Keratinocyte (primary cell): Measurements from ENCODE around the gene SCGB1D1. TPM values are rescaled to one million over a fixed set of nuclear protein-coding genes. Genes with fewer than 3 reads are reported as not detected.

Source experiments
- DNase-seq: peaks from one replicate; pipeline ENCODE4 v3.0.0-alpha.2; 2011; ENCODE audit warnings: low read depth, missing footprints, low spot score
- FAIRE-seq: peaks from 2 replicates; lab custom pipeline; 2011; peaks lifted over from hg19 to GRCh38; lab: Jason Lieb, UNC
- H2AFZ ChIP-seq: 2 replicates; pipeline ENCODE4 v1.6.0; 2012; ENCODE audit warnings: low read length, control low read depth, inconsistent platforms; ENCODE audit not compliant: control insufficient read depth
- H3K27ac ChIP-seq: 2 replicates; pipeline ENCODE4 v1.5.1; 2011; ENCODE audit warnings: low read length; ENCODE audit not compliant: control insufficient read depth, insufficient read depth
- H3K27me3 ChIP-seq: 3 replicates; pipeline ENCODE4 v1.6.0; 2011; ENCODE audit warnings: low read length; ENCODE audit not compliant: control insufficient read depth, insufficient read depth; ENCODE audit errors: extremely low read depth
- H3K36me3 ChIP-seq, 2 experiments: 2 replicates in 1 of 2; 3 replicates in 1 of 2; pipeline ENCODE4 v1.5.1; 2011; ENCODE audit warnings: low read length in 2 of 2, mild to moderate bottlenecking in 1 of 2; ENCODE audit not compliant: control insufficient read depth in 2 of 2, insufficient read depth in 2 of 2; ENCODE audit errors: extremely low read depth in 1 of 2
- H3K4me1 ChIP-seq: 3 replicates; pipeline ENCODE4 v1.5.1; 2011; ENCODE audit warnings: low read length; ENCODE audit not compliant: control insufficient read depth, insufficient read depth; ENCODE audit errors: extremely low read depth
- H3K4me2 ChIP-seq: 3 replicates; pipeline ENCODE4 v1.6.0; 2011; ENCODE audit warnings: low read depth, low read length; ENCODE audit not compliant: control insufficient read depth, insufficient read depth; ENCODE audit errors: extremely low read depth
- H3K4me3 ChIP-seq, 3 experiments: fragments of 200-600 bp in 1 of 3; sonication (generic) in 1 of 3; 2 replicates in 2 of 3; 3 replicates in 1 of 3; pipeline ENCODE4 v1.5.1; 2011 to 2016; ENCODE audit warnings: low read length in 3 of 3, mild to moderate bottlenecking in 3 of 3, control low read depth in 2 of 3, inconsistent platforms in 1 of 3, low read depth in 1 of 3, mixed read lengths in 1 of 3, mixed run types in 1 of 3, moderate library complexity in 1 of 3; ENCODE audit not compliant: control insufficient read depth in 2 of 3, insufficient read depth in 2 of 3; ENCODE audit errors: extremely low read depth in 1 of 3
- H3K79me2 ChIP-seq: 2 replicates; pipeline ENCODE4 v1.6.0; 2012; ENCODE audit warnings: low read length; ENCODE audit not compliant: control insufficient read depth, insufficient read depth
- H3K9ac ChIP-seq: 3 replicates; pipeline ENCODE4 v1.6.0; 2011; ENCODE audit warnings: low read length; ENCODE audit not compliant: control insufficient read depth, insufficient read depth; ENCODE audit errors: extremely low read depth
- H3K9me1 ChIP-seq: 3 replicates; pipeline ENCODE4 v1.6.0; 2011; ENCODE audit warnings: low read length; ENCODE audit not compliant: control insufficient read depth, insufficient read depth; ENCODE audit errors: extremely low read depth
- H3K9me3 ChIP-seq: 2 replicates; pipeline ENCODE4 v1.5.1; 2012; ENCODE audit warnings: low read depth, low read length; ENCODE audit not compliant: control insufficient read depth
- H4K20me1 ChIP-seq: 3 replicates; pipeline ENCODE4 v1.6.0; 2011; ENCODE audit warnings: low read length; ENCODE audit not compliant: control insufficient read depth, insufficient read depth; ENCODE audit errors: extremely low read depth
- EZH2 ChIP-seq: IDR thresholded peaks from one replicate; pipeline ENCODE4 v1.6.1; 2012; ENCODE audit warnings: inconsistent platforms, mild to moderate bottlenecking, low read length, moderate library complexity
- dilution Hi-C: fragments of 300-500 bp; cut with MboI; formaldehyde crosslinking; loops from one replicate; pipeline ENCODE4 v1.7.0; 2020; ENCODE audit warnings: low sequenced_read_pairs; ENCODE audit not compliant: extremely low pct_ligation_motif_present
- polyA plus RNA-seq, 5 experiments: library from polyadenylated mRNA; depleted of rRNA in 3 of 5; stranded (reverse) in 3 of 5; stranded (forward) in 1 of 5; unstranded in 1 of 5; fragments of >200 nt; gene quantifications; 1 replicate in 1 of 5; 2 replicates in 3 of 5; 3 replicates in 1 of 5; pipeline versions ENCODE4 v1.2.1 to v1.2.3, GENCODE V29; 2011 to 2012; ENCODE audit warnings: missing spikeins in 2 of 5, low read depth in 1 of 5, low replicate concordance in 1 of 5
- TF ChIP-seq, protein P1 (sequence below), 3 experiments: IDR thresholded peaks in 1 of 3; conservative IDR thresholded peaks in 1 of 3; optimal IDR thresholded peaks in 1 of 3; 2 replicates in 2 of 3; 3 replicates in 1 of 3; pipeline versions ENCODE3 to v1.5.1; 2011; ENCODE audit warnings: low read length in 3 of 3, mild to moderate bottlenecking in 3 of 3, moderate library complexity in 2 of 3, control low read depth in 1 of 3, inconsistent platforms in 1 of 3; ENCODE audit not compliant: insufficient read depth in 2 of 3; ENCODE audit errors: extremely low read depth in 1 of 3

Gene SCGB1D1
- polyA plus RNA-seq, 1 donor (not counting 4 experiments of a cell fraction or from before 2014, with no cell fraction given): not detected

DNA sequence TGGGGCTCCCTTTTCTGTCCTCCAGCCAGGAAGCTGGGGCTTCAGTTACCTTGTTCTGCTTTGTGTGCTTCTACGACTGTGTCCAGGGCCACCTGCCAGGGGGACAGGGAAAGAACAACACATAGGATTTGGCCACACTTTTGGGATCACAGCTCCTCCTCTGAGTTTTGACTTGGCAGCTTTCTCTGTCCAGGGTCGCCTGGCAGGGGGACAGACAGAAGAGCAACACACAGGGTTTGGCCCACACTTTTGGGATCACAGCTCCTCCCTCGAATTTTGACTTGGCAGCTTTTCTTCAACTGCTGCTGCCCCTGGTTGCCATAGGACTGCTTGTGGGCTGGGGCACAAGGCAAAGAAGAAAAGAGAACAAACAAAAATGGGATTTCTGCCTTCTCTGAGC is 47.1 kb upstream of the SCGB1D1 start:
- Histone ChIP-seq H3K4me2 (no peak overlapping the region), H3K4me3 (no peak overlapping the region), H3K79me2 (peaks cover 2% of the 10 kb centered on the region), H3K9ac (no peak overlapping the region), H3K36me3 (peaks cover 30 to 33% of the 10 kb centered on the region in 2 experiments), H4K20me1 (no peaks in the 10 kb centered on the region), H3K9me1 (peaks cover 2% of the 10 kb centered on the region), H2AFZ (no peak overlapping the region), H3K9me3 (no peaks in the 10 kb centered on the region), H3K27ac (no peak overlapping the region), H3K27me3 (no peaks in the 10 kb centered on the region), H3K4me1 (peaks cover 1% of the 10 kb centered on the region)
- DNase-seq: no peak
- FAIRE-seq: no peak
- TF ChIP-seq EZH2: no peak
- TF ChIP-seq, protein P1, sequence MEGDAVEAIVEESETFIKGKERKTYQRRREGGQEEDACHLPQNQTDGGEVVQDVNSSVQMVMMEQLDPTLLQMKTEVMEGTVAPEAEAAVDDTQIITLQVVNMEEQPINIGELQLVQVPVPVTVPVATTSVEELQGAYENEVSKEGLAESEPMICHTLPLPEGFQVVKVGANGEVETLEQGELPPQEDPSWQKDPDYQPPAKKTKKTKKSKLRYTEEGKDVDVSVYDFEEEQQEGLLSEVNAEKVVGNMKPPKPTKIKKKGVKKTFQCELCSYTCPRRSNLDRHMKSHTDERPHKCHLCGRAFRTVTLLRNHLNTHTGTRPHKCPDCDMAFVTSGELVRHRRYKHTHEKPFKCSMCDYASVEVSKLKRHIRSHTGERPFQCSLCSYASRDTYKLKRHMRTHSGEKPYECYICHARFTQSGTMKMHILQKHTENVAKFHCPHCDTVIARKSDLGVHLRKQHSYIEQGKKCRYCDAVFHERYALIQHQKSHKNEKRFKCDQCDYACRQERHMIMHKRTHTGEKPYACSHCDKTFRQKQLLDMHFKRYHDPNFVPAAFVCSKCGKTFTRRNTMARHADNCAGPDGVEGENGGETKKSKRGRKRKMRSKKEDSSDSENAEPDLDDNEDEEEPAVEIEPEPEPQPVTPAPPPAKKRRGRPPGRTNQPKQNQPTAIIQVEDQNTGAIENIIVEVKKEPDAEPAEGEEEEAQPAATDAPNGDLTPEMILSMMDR (optimal IDR thresholded peaks at IDR 0.05 in 1 of 3, IDR thresholded peaks at IDR 0.05 in 1 of 3, conservative IDR thresholded peaks at IDR 0.05 in 1 of 3; ENCODE audit: extremely low read depth in 1 of 3, insufficient read depth in 2 of 3, low read length in 3 of 3): no peak
- dilution Hi-C loops: no loop called here

DNA sequence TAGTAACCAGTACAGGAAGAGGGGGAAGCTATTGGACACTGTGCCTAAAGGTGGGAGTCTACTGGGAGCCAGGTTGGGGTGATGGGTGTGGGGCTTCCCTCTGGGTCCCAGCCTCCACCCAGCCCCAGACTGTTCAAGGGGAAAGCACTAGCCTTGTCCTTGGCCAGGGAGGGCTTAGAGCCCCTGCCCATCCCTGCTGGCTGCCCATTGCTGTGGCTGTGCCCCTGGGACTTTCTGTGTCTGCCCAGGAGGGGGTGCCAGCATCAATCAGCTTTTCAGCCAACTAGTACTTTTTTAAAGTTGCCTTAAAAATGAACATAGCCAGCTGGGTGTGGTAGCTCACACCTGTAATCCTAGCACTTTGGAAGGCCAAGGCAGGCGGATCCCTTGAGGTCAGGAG is 46.3 kb upstream of the SCGB1D1 start:
- Histone ChIP-seq H3K9ac (no peak overlapping the region), H3K4me1 (peaks cover 6% of the 10 kb centered on the region), H3K9me1 (no peaks in the 10 kb centered on the region), H4K20me1 (no peaks in the 10 kb centered on the region), H3K4me3 (no peak overlapping the region), H3K27me3 (no peaks in the 10 kb centered on the region), H3K27ac (no peak overlapping the region), H3K36me3 (peaks cover 32 to 33% of the 10 kb centered on the region in 2 experiments), H3K79me2 (no peaks in the 10 kb centered on the region), H3K4me2 (no peak overlapping the region), H3K9me3 (no peaks in the 10 kb centered on the region), H2AFZ (no peak overlapping the region)
- DNase-seq (no peak), FAIRE-seq (no peak)
- dilution Hi-C loops: no loop called here
- no peak for TF ChIP-seq EZH2

DNA sequence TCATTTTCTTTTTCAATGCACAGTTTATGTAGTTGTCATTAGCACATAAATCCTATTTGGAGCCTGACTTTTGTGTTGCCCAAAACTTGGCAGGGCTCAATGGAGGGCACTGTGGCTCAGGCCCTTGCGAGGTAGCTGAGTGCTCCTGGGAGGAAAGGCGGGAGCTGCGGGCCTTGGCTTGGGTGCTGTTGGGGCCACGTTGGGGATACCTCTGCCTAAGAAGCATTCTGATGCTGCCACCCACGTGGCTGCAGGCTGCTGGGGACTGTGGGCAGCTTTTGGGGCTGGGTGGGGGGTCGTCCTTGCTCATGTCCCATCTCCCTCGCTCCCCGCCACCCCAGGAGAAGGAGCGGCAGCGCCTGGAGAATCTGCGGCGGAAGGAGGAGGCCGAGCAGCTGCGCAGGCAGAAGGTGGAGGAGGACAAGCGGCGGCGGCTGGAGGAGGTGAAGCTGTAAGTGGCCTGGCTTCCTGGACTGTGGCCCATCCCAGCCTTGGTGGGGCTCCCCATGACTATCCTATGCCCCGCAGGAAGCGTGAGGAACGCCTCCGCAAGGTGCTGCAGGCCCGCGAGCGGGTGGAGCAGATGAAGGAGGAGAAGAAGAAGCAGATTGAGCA is 45.3 kb upstream of the SCGB1D1 start:
- Histone ChIP-seq H3K27me3 (no peaks in the 10 kb centered on the region), H3K9ac (no peak overlapping the region), H3K27ac (no peak overlapping the region), H2AFZ (no peak overlapping the region), H3K36me3 (peaks cover 25 to 31% of the 10 kb centered on the region in 2 experiments), H3K9me3 (no peaks in the 10 kb centered on the region), H3K4me2 (no peak overlapping the region), H3K9me1 (no peaks in the 10 kb centered on the region), H3K4me3 (no peak overlapping the region), H4K20me1 (no peaks in the 10 kb centered on the region), H3K79me2 (no peaks in the 10 kb centered on the region), H3K4me1 (peaks cover 6% of the 10 kb centered on the region)
- dilution Hi-C loops: no loop called here
- TF ChIP-seq, protein P1 (optimal IDR thresholded peaks at IDR 0.05 in 1 of 3, IDR thresholded peaks at IDR 0.05 in 1 of 3, conservative IDR thresholded peaks at IDR 0.05 in 1 of 3; ENCODE audit: extremely low read depth in 1 of 3, insufficient read depth in 2 of 3, low read length in 3 of 3): no peak
- TF ChIP-seq EZH2: no peak
- FAIRE-seq (no peak), DNase-seq (no peak)
